IPS DF 4.7 (cell line): ENCODE data around the gene SIGLECL1.

ENCODE experiments used
- DNase-seq: peaks from one replicate; pipeline ENCODE4 v3.0.0-alpha.2; 2013; ENCODE audit warnings: low spot score; ENCODE audit errors: extremely low read depth

The SIGLECL1 gene

GRCh38 chr19:51295382-51296126 lies 44.7 kb downstream of the SIGLECL1 start:
- DNase-seq = no peak

GRCh38 chr19:51296336-51297093 lies 45.6 kb downstream of the SIGLECL1 start:
- no peak for DNase-seq

- DNase-seq = no peak
Measured at GRCh38 chr19:51297406-51297805, 46.5 kb downstream of the SIGLECL1 start.

GRCh38 chr19:51301266-51301665 lies 50.4 kb downstream of the SIGLECL1 start:
- no peak for DNase-seq

- DNase-seq = no peak
Measured at GRCh38 chr19:51305479-51305878, 54.6 kb downstream of the SIGLECL1 start.

- DNase-seq = no peak
Measured at GRCh38 chr19:51311351-51312257, 60.7 kb downstream of the SIGLECL1 start, which contains the start of gene IGLON5. IGLON5 (plus strand) TSS chr19:51311644; CDS start chr19:51311848, 204 bp downstream.

- no peak for DNase-seq
Measured at GRCh38 chr19:51316688-51317087, 65.8 kb downstream of the SIGLECL1 start.

- no peak for DNase-seq
Measured at GRCh38 chr19:51317376-51317775, 66.5 kb downstream of the SIGLECL1 start.

- no peak for DNase-seq
Measured at GRCh38 chr19:51317968-51318367, 67.1 kb downstream of the SIGLECL1 start.
